Measurements from ENCODE around the gene SHBG.

DNA sequence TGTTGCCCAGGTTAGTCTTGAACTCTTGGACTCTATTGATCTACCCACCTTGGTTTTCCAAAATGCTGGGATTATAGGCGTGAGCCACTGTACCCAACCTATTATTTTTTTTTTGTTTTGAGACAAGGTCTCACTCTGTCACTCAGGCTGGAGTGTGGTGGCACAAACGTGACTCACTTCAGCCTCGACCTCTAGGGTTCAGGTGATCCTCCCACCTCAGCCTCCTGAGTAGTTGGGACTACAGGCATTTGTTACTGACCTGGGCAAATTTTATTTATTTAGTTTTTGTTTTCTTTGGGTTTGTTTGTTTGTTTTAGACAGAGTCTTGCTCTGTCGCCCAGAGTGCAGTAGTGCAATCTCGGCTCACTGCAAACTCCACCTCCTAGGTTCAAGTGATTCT is 6.3 kb upstream of the SHBG start:
- TF ChIP-seq, protein P1, sequence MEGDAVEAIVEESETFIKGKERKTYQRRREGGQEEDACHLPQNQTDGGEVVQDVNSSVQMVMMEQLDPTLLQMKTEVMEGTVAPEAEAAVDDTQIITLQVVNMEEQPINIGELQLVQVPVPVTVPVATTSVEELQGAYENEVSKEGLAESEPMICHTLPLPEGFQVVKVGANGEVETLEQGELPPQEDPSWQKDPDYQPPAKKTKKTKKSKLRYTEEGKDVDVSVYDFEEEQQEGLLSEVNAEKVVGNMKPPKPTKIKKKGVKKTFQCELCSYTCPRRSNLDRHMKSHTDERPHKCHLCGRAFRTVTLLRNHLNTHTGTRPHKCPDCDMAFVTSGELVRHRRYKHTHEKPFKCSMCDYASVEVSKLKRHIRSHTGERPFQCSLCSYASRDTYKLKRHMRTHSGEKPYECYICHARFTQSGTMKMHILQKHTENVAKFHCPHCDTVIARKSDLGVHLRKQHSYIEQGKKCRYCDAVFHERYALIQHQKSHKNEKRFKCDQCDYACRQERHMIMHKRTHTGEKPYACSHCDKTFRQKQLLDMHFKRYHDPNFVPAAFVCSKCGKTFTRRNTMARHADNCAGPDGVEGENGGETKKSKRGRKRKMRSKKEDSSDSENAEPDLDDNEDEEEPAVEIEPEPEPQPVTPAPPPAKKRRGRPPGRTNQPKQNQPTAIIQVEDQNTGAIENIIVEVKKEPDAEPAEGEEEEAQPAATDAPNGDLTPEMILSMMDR (optimal IDR thresholded peaks at IDR 0.05 in 1 of 3, IDR thresholded peaks at IDR 0.05 in 1 of 3, conservative IDR thresholded peaks at IDR 0.05 in 1 of 3; ENCODE audit: extremely low read depth in 1 of 3, insufficient read depth in 2 of 3, low read length in 3 of 3): no peak
- no peak for TF ChIP-seq EZH2 (IDR thresholded peaks at IDR 0.05; ENCODE audit: low read length)
